ENCODE results near the gene RPS6KA5.
"Not testable (repeated sequence)": the region's sequence is repeated elsewhere in the genome, so short reads cannot be mapped to it uniquely, and the experiment has no call there.

RPS6KA5 gene

DNA sequence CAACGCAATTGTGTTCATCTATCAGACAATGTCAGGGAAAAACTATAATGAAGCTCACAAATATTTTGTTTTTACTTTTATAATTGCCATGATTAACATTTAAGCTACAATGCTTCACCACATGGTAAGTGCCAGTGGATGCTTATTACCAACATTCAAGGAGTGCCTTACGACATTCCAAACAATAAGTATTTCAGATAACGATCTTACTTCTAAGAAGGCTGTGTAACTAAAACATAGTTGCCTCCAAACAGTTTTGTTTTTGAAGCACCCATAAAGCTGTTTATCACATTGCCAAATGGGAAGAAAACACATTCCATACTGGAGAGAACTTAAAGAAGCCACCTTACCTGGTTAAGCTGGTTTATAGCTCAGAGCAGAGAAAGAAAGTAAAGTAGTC lies 78.8 kb downstream of the RPS6KA5 start:
- no peak for DNase-seq

DNA sequence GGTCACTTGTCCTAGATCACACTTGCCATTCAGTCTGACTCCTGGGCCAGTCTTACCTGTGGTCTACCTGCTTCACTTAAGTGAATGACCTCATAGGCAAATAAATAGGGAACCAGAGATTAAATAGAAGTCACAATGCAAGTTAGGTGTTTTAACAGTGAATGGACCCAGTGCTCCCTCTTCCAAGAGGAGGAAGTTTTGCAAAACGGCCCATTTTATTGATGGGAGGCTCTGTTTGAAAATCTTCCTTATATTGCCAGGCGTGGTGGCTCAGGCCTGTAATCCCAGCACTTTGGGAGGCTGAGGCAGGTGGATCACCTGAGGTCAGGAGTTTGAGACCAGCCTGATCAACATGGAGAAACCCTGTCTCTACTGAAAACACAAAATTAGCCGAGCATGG lies 79.8 kb downstream of the RPS6KA5 start:
- not testable (repeated sequence) for DNase-seq

DNA sequence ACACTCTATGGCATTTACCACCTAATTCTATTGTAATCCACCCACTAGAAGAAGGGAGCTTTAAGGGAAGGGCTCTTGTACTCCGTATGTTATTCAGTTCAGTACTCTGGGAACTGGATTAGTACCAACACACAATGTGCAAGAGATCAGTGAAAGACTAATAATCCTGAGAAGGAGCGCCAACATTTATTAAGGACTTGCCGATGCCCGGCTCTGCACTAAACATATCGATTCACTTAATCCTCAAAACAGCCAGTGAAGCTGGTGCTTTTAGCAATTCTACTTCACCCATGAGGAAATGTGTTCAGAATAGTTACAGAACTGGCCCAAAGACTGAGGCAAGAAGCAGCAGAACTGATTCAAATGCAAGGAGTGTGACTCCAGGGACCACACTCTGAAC lies 80.9 kb downstream of the RPS6KA5 start:
- DNase-seq = no peak

DNA sequence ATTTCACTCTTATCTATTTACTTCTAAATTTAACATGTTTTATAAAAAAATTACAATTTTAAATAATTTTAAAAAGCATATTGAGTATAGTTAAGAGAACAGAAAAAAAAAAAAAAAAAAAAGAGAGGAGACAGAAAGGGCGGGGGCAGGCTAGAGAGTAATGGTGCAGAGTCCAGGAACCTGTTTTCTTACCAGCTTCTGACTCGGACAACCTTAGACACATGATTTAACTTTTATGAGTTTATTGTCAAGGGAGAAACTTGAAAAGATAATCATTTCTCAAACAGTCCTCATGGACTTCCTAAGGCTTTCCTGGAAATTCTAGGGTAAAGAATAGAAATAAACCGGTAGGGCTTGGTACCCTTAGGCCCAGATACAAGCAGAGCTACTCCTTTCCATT lies 84.3 kb downstream of the RPS6KA5 start:
- no peak for DNase-seq

DNA sequence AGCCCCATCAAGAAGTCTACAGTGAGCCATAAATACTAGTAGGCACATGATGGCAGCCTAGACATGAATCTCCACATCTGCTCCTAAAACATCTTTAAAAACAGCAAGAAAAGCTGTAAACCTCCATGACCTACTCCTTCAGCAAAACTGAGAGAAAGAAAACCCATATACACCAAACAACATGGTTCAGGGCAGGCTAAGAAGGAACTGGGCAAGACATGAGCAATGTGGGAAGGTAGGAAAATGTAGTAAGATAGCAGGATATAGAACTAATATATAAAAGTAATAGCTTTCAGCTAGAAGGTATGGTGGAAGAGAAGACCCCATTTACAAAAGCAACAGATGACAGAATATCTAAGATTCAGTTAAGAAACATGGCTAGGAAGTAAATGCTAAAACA lies 88.8 kb downstream of the RPS6KA5 start:
- no peak for DNase-seq

DNA sequence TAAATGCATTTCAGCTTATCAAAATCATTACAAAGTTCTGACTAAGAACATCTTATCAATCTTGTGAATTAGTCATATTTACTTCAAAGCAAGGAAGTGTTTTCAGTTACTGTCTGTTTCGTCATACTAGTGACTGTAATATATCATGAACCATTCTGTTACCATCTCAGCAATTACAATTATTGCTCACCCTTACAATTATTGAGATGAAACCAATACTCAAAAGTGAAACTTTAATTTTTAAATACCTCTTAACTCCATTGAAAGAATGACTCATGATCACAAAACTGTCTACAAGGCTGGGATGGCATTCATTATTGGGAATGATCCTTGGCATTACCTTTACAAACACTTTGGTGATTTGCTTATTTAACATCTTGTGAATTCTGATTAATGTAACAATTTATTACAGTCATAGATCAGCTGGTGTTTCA lies 90.3 kb downstream of the RPS6KA5 start:
- DNase-seq = no peak

DNA sequence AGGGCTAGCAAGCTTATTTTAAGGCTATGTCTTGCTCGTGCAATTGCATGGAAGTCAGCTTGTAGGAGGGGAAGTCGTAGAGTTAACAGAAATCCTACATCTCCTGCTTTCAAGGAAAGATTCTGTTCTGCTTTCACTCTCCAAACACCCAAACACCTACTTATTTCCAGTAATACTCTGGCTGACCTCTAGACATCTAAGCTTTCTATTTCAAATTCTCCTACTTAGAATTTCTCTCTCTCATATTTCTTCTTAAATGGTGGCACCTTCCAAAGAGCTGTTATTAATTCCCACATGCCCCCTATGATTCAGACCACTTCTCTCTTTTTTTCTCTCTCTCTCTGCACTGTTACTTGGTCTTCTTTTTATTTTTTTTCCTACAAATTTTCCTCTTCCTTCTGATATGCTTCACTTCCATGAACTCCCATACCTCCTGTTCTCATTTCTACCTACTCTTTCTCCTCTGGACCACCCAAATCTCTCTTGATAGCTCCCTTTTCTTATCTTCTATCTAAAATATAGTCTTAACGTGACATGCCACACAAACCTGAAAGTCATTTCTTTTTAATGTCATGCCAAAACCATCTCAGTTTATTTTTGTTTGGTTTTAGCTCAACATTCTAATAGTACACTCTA lies 90.8 kb downstream of the RPS6KA5 start:
- no peak for DNase-seq

DNA sequence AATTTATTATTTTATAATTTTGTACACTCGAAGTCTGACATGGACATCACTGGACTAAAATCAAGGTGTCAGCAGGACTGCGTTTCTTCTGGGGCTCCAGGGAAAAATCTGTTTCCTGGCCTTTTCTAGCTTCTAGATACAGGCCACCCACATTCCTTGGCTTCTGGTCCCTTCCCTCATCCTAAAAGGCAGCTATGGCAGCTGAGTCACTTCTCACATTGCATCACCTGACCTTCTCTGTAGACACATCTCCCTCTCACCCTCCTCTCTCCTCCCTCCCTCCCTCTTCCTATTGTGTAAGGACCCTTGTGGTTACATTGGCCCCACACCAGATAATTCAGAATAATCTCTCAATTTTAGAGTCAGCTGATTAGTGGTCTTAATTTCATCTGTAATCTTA lies 92.4 kb downstream of the RPS6KA5 start:
- DNase-seq = no peak

DNA sequence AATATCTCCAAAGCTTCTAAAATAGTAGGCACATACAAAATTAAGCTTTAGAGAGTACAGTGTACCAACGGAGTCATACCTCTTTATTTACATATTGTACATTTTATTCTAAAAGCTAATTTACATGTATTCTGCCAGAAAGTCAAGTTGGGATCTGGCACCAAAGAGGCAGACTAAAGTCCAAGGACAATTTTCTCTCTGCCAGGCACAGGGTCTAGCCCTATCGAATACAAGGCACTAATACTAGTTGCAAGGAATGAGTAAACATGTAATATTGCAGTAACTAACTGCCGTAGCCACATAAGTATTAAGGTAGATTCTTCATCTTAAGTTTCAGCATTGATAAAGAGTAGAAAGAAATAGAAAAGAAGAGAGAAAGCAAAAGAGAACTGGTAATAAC lies 93.9 kb downstream of the RPS6KA5 start:
- DNase-seq = no peak

DNA sequence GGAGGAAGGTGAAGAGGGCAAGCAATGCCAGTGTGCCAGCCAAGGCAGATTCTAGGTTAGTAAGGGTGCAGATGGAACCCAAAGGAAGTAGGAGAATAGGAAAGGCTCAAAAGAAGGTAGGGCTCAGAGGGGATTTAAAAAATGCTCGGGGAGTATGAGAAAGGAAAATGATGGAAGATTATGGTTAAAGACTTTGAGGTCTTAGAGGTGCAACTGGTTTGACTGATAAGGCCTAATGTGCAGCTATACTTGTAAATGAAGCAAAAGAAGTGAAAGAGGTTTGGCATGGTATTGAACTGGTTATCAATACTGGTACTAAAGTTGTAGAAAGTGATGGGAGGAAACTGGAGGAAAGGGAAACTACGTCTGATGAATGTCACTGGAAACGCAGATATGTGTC lies 94.7 kb downstream of the RPS6KA5 start:
- no peak for DNase-seq

DNA sequence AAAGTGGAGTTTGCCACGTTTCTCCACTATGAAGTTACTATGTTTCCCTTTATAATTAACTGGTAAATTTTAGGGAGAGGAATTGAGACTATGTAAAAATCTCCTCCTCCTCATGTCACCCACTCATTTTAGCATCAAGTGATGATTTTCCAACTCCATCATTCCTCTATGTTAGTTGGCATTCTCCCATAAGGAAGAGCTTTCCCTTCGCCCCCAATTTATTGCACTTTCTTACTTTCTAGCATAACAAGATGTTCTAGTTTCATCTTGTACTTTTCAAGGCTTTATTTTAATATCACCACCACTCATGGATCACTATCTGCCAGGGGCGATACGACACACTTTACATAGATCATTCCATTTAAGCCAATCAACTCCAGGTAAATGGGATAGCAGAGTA lies 97.1 kb downstream of the RPS6KA5 start:
- DNase-seq = no peak

DNA sequence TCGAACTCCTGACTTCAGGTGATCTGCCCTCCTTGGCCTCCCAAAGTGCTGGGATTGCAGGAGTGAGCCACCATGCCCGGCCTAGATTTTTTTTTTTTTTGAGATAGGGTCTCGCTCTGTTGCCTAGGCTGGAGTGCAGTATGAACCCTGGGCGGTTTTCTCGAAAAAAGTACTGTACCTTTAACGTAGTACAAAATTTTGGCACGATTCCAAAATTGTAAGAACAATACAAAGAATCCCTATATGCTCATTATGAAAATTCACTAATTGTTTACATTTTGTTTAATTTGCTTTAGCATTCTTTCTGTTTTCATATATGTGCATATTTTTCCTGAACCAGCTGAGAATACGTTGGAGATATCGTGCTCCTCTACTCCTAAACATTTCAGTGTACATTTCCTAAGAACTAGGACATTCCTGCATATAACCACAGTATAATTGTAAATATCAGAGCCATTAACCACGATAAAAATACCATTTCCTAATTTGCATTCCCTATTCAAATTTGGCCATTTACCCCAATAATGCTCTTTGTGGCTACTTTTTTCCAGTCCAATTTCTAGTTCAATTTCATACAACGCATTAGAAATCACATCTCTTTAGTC lies 97.8 kb downstream of the RPS6KA5 start:
- no peak for DNase-seq

DNA sequence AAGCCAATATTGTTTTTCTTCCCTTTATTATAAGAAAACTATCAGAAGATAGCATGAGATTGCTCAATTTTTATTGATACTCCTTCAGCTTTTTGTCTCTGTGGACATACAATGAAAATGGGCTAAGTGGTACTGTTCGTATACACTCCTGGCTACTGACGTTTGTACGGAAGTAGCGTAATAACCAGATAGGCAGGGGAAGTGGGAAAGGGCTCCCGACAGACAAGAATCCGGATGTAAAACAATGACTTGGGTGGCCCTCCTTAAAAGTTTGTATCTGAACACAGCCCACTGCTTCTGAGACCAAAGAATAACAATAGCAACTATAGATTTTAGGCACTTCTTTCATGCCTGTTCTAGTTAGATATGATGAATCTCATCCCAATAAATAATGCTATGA lies 99.6 kb downstream of the RPS6KA5 start:
- no peak for DNase-seq

DNA sequence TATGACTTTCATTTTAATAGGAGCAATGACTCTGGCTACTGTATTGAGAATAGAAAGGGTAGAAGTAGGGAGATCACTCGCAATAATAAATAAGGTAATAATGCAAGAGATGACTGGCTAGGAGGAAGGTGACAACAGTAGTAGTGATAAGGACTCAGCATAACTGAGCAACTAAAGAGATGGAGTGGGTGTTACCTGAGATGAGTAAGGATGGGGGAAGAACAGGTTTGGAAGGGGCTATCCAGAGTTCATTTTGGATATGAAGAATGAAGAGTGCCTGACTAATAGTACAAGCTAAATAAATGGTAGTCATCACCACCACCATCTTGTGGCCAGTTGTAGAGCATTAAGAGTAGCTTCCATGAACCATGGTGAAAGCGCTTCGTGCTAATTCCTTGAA lies 101.1 kb downstream of the RPS6KA5 start:
- DNase-seq = no peak

DNA sequence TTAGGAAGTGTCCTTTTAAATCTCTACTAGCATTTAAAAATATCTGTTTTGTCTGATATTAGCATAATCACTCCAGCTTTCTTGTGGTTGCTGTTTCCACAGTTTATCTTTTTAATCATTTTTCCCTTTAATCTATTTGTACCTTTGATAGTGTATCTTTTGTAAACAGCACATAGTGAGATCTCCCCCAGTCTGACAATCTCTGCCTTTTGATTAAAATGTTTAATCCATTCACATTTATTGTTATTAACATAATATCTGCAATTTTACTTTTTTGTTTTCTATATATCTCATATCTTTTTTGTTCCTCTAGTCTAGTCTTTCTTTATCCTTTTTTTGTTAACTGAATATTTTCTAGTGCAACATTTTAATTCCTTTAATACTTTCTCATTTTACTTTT lies 104.2 kb downstream of the RPS6KA5 start:
- DNase-seq = no peak

DNA sequence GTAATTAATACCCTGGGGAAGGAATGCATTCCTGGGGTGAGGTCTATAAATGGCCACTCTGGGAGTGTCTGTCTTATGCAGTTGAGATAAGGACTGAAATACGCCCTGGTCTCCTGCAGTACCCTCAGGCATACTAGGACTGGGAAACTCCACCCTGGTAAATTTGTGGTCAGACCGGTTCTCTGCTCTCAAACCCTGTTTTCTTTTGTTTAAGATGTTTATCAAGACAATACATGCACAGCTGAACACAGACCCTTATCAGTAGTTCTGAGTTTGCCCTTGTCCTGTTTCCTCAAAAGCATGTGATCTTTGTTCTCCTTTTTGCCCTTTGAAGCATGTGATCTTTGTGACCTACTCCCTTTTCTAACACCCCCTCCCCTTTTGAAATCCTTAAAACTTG lies 106.8 kb downstream of the RPS6KA5 start:
- not testable (repeated sequence) for DNase-seq

DNA sequence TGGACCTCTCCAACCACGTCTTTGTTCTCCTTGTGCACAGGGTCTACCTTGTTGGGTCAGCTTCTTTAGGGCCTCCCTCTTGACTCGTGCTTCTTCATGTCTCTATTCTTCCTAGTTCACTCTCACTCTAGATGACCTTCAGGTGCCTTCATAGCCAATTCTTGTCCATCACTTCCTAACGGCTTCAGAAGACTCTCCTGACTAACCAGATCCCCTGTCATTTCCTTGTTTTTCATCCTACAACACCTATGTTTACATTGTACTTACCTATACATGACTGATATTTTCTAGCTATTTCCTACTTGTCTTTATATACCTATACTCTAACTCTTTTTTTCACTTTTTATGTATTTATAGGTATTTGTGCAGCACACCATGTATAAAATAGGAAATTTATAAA lies 117.1 kb downstream of the RPS6KA5 start:
- no peak for DNase-seq

DNA sequence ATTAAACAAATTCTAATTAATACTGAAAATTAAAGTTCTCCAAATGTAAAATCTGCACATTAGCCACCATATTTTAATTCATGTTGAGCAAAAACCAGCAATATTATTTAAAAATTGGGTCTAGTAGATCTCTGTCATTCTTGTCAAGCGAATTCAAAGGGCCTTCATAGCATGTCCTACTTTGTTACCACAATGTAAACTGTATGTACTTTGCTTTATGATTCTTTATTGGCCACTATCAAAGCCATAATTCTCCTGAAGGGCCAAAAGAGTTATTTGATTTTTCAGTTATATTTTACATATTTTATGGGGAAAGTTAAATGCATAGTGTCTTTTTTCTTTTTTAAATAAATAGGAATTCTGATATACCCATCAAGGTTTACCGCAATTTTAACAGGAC lies 117.9 kb downstream of the RPS6KA5 start:
- DNase-seq = no peak

DNA sequence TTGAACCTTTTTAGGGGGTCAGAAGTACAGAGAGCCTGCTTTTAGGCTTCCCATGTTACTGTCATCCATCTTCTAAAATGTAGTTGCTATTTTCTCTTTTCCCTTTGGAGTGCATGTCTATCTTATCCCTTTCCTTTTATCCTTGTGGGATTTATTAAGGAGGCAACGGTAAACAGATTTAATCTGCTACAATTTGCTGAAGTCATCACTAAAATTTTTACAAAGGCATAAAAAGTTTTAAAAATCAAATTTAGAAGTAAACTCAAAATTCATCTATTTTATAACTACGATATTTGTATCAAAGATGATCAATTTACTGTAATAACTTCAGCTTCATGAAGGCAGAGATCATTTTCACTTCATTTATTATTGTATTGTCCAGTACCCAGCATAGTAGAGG lies 118.7 kb downstream of the RPS6KA5 start:
- DNase-seq = no peak

DNA sequence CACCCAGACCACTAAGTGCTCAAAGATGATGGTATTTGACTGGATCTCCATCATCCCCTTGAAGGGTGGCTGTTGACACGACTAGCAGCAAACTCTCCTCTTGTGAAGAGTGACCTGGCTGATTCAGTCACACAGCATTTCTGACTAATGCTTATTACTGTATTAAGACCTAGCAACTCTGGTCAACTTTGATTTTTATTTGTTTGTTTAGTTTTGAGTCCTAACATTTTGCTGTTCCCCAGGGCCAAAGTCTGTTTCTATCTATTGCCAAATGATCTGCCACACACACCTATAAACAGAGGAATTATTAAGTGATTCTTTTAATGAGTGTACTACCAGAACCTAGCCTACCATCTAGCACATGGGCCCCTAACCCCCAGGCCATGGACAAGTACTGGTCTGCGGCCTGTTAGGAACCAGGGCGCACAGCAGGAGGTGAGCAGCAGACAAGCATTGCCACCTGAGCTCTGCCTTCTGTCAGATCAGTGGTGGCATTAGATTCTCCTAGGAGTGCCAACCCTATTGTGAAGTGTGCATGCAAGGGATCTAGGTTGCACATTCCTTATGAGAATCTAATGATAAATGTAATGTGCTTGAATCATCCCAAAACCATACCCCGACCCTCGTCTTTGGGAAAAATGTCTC lies 120.0 kb downstream of the RPS6KA5 start:
- DNase-seq = no peak

DNA sequence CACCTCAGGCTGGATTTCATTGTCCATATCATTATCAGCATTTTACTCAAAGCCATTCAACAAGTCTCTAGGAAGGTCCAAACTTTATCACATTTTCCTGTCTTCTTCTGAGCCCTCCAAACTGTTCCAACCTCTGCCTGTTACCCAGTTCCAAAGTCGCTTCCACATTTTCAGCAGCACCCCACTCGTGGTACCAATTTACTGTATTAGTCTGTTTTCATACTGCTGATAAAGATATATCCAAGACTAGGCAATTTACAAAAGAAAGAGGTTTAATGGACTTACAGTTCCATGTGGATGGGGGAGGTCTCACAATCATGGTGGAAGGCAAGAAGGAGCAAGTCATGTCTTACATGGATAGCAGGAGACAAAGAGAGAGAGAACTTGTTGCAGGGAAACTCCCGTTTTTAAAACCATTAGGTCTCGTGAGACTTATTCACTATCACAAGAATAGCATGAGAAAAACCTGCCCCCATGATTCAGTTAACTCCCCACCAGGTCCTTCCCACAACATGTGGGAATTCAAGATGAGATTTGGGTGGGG lies 121.1 kb downstream of the RPS6KA5 start:
- not testable (repeated sequence) for DNase-seq

DNA sequence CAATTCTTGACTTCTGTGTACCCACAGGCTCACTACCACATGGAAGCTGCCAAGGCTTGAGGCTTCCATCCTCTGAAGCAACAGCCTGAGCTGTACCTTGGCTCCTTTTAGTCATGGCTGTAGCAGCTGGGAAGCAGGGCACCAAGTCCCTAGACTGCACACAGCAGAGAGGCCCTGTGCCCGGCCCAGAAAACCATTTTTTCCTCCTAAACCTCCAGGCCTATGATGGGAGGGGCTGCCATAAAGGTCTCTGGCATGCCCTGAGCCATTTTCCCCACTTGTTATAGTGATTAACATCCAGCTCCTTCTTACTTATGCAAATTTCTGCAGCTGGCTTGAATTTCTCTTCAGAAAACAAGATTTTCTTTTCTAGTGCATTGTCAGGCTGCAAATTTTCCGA lies 121.8 kb downstream of the RPS6KA5 start:
- no peak for DNase-seq

DNA sequence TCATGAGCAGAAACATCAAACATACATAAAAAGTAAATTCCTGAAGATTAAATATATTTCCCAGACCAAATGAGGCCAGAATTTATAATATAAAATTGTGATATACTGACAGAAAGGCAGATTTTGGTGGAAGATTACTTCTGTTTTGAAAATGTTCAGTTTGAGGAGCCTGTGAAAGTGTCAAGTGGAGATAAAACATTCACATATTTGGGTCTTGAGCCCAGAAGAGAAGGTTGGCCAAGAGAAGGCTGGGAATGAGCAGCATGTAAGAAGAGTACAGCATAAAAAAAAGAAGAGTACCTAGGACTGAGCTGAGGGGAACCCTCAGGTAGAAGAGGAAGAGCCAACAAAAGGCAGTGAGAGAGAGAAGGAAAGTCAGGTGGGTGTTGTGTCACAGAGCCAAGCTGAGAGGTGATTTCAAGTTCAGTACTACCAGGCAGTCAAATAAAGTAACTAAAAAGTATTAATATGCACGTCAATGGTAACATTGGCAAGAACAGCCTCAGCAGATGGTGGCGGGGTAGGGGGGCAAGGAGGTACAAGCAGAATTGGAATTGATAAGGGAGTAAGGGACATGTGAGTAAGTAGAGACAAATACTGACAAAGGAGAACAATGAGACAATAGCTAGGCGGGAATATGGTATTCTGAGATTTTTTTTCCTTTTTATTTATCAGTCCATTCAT lies 123.5 kb downstream of the RPS6KA5 start:
- DNase-seq = no peak

Data from SHP77 treated with DMSO at 0.1 percent for 48 hours (cell line).